ENCODE data around the gene NAB2.

DNA sequence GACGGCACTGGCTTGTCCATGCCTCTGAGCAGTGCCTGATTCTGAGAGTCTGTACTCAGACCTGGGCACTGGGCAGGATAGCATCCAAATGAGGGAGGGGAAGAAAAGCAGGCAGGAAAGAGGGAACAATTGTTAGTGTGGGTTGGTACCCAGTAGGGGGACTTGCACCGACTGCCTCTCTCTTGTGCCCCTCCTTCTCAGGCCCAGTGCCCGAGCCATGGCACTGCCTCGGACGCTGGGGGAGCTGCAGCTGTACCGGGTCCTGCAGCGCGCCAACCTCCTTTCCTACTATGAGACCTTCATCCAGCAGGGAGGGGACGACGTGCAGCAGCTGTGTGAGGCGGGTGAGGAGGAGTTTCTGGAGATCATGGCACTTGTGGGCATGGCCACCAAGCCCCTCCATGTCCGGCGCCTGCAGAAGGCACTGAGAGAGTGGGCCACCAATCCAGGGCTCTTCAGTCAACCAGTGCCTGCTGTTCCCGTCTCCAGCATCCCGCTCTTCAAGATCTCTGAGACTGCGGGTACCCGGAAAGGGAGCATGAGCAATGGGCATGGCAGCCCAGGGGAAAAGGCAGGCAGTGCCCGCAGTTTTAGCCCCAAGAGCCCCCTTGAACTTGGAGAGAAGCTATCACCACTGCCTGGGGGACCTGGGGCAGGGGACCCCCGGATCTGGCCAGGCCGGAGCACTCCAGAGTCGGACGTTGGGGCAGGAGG lies 2.2 kb downstream of the NAB2 start:
- no peak for TF ChIP-seq CTCF (IDR thresholded peaks at IDR 0.05)
- no peak for TF ChIP-seq POLR2A (IDR thresholded peaks at IDR 0.05)

Data from thyroid gland (tissue), 4 donors.